Measurements from ENCODE around the gene TENM3.

The TENM3 gene

DNA sequence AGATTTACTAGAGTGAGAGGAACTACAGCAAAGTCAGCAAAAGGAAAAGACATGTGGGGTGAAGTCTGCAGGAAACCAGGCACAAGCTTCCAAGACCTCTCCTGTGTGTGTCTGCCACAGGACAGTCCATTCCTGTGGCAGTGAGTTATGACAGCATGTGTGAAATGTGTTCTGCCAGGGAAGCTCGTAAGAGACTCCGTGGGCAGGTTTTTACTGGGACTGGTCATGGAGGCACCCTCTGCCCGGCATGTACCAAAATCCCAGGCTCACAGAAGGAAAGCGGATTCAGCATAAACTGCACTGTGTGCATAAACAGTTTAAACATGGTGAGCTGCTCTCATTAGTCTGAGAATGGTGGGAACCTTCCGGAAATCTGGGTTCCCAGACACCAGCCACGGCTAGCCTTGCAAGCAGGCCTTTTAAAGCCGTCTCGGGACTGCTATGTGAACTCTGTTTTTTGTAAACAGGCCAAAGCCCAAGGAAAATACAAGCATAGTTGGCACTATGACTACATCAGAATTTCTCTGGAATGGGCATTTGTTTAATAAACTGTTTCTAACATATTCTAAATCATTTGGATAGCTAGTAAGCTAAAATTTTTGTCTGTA is 288.5 kb downstream of the TENM3 start:
- TF ChIP-seq, protein P1, sequence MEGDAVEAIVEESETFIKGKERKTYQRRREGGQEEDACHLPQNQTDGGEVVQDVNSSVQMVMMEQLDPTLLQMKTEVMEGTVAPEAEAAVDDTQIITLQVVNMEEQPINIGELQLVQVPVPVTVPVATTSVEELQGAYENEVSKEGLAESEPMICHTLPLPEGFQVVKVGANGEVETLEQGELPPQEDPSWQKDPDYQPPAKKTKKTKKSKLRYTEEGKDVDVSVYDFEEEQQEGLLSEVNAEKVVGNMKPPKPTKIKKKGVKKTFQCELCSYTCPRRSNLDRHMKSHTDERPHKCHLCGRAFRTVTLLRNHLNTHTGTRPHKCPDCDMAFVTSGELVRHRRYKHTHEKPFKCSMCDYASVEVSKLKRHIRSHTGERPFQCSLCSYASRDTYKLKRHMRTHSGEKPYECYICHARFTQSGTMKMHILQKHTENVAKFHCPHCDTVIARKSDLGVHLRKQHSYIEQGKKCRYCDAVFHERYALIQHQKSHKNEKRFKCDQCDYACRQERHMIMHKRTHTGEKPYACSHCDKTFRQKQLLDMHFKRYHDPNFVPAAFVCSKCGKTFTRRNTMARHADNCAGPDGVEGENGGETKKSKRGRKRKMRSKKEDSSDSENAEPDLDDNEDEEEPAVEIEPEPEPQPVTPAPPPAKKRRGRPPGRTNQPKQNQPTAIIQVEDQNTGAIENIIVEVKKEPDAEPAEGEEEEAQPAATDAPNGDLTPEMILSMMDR (IDR thresholded peaks at IDR 0.05; ENCODE audit: low read depth, low read length), result no peak
- H3K4me3 ChIP-seq (replicated peaks in 1 of 2; ENCODE audit: low read depth in 2 of 2, low read length in 2 of 2), result no peak overlapping the region
- no peak for DNase-seq (ENCODE audit: low read depth in 2 of 2)

DNA sequence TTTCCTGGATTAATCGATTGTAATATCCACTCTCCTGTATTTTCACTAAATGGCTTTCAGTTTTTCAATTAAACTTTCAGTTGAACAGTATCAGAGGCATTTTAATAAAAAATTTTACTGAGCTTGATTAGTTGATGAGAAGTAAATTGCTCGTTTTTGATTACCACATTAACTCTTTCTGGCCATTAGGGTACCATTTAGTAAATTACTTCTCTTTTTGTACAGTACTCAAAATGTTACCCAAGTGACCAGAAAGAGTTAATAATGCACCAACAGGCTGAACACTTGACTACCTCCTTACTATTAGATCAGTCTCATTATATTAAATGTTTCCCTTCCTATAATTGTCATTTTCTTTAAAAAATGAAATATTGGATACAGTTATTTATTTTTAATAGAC is 289.2 kb downstream of the TENM3 start:
- TF ChIP-seq, protein P1 (IDR thresholded peaks at IDR 0.05; ENCODE audit: low read depth, low read length), result no peak
- DNase-seq (ENCODE audit: low read depth in 2 of 2), result no peak
- no peak overlapping the region for H3K4me3 ChIP-seq (replicated peaks in 1 of 2; ENCODE audit: low read depth in 2 of 2, low read length in 2 of 2)

DNA sequence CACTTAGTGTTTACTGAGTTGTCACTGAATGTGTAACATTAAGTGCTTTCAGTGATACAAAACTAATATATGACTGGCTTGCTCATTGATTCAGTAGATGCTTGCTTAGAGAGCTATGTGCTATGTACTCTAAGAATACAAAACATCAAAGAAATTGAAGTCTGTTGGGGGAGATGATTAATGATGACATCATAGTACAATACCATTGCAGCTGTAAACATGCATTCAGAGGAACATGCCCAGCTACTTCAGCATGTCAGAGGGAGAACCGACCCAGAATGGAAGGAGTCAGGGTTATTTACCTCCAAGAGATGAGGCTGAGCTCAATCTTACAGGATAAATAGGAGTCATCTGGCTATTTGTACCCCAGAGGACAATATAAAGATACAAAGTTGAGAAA is 290.8 kb downstream of the TENM3 start:
- DNase-seq (ENCODE audit: low read depth in 2 of 2), result peak in 1 of 2 donors; percentile 44
- TF ChIP-seq, protein P1 (IDR thresholded peaks at IDR 0.05; ENCODE audit: low read depth, low read length), result no peak
- no peak overlapping the region for H3K4me3 ChIP-seq (replicated peaks in 1 of 2; ENCODE audit: low read depth in 2 of 2, low read length in 2 of 2)

DNA sequence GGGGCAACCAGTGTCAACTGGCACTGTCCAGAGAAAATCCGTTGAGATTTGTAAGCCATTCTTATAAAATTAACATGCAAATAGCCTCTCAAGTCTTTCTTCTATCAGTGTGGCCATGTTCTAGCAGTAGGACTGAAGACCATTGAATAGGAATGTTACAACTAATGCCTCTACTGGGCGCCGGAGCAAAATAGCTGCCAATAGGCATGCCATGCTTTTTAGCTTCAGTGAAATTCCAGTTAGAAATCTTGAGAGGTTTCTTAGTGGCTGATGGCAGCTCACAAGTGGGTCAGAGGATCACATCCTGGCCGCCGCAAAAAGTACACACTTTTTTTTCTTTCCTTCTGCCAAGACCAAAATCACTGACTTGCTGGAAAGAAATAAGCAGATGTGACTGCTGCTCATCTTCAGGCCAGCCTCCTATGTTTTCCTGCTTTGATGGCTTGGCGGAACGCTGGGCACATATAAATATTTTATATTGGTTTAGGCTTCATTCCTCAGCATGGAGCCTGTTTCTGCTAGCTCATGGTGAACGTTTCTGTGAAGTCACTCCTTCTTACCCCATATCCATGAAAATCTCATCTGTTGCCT is 293.1 kb downstream of the TENM3 start:
- TF ChIP-seq, protein P1 (IDR thresholded peaks at IDR 0.05; ENCODE audit: low read depth, low read length), result no peak
- H3K4me3 ChIP-seq (replicated peaks in 1 of 2; ENCODE audit: low read depth in 2 of 2, low read length in 2 of 2), result no peak overlapping the region
- DNase-seq (ENCODE audit: low read depth in 2 of 2), result no peak

DNA sequence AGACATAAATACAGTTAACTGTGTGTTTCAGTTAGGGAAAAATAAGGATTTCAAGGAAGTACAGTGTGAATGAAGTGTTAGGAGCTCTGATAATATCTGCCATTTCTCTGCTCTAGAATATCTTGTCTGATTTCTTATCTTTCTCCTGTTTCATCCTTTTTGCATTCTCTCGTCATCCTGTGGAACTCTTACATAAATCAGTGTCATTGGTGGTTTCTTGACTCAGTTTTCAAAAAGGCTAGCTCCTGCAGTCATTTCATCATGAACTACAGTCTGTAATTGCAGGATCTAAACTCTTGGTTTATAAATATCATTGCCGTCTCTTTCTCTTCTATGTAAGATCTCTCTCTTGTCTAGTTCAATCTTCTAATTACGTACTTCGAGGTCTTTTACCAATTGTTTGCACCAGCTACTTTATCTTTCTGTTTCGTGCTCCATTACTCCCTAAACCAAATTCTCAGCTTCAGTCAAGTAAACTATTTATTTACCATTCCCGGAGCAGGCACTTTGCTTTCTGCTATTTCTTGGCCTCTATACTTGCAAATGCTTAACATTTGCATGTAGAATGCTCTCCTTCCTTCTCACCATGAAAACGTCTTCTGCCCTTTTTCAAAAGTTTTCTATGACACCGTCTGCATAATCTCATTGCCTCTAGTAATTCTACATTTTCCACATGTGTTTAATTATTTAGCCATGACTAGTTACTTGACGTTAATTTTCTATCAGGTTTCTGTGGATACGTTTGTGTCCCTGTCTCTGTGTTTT is 294.0 kb downstream of the TENM3 start:
- no peak for DNase-seq (ENCODE audit: low read depth in 2 of 2)
- no peak overlapping the region for H3K4me3 ChIP-seq (replicated peaks in 1 of 2; ENCODE audit: low read depth in 2 of 2, low read length in 2 of 2)
- TF ChIP-seq, protein P1 (IDR thresholded peaks at IDR 0.05; ENCODE audit: low read depth, low read length), result no peak

DNA sequence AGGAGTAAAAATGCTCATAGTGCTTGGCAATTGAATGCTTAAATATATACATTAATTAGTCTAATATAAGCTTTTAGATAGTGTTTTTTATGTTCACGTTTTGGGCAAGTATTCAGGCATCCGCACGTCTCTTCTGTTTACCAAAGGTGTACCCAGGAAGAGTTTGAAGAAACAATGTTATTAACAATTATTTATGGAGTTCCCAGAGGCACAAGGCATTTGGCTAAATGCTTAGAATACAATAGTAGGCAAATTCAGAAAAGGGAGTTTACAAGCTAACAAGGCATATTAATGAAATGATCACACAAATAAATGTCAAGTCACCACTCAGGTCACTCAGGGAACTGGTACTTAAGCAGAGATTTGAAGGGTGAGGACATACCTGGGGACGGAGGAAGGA is 294.8 kb downstream of the TENM3 start:
- TF ChIP-seq, protein P1 (IDR thresholded peaks at IDR 0.05; ENCODE audit: low read depth, low read length), result no peak
- no peak for DNase-seq (ENCODE audit: low read depth in 2 of 2)
- H3K4me3 ChIP-seq (replicated peaks in 1 of 2; ENCODE audit: low read depth in 2 of 2, low read length in 2 of 2), result no peak overlapping the region
